GM18870 (cell line): Measurements from ENCODE around the gene RAVER1.
"Not testable (repeated sequence)": the region's sequence is repeated elsewhere in the genome, so short reads cannot be mapped to it uniquely, and the experiment has no call there.

ENCODE experiments used
- ATAC-seq: cut with Tn5 transposase; IDR thresholded peaks from one replicate; pipeline ENCODE4 v1.9.1; 2021; ENCODE audit warnings: moderate library complexity; ENCODE audit not compliant: unreplicated experiment

The RAVER1 gene

GRCh38 chr19:10291554-10292205 lies 41.6 kb downstream of the RAVER1 start:
- no peak for ATAC-seq

GRCh38 chr19:10290876-10291553 lies 42.3 kb downstream of the RAVER1 start:
- no peak for ATAC-seq

GRCh38 chr19:10290357-10290875 lies 42.9 kb downstream of the RAVER1 start:
- no peak for ATAC-seq

GRCh38 chr19:10289836-10290356 lies 43.4 kb downstream of the RAVER1 start, which contains the start of gene ICAM5:
Gene ICAM5 (plus strand): TSS chr19:10289952. CDS start chr19:10290044, 92 bp downstream.
- ATAC-seq = no peak

- ATAC-seq = no peak
Measured at GRCh38 chr19:10289167-10289835, 44.0 kb downstream of the RAVER1 start.

- ATAC-seq = no peak
Measured at GRCh38 chr19:10288662-10289166, 44.6 kb downstream of the RAVER1 start.

GRCh38 chr19:10286803-10287737 lies 46.3 kb downstream of the RAVER1 start, which contains the start of gene ICAM4:
Gene ICAM4 (plus strand): TSS chr19:10286955. CDS start chr19:10287013, 58 bp downstream.
- ATAC-seq = no peak

- ATAC-seq = no peak
Measured at GRCh38 chr19:10285393-10285792, 47.9 kb downstream of the RAVER1 start.

- ATAC-seq = no peak
Measured at GRCh38 chr19:10284960-10285278, 48.4 kb downstream of the RAVER1 start.

- no peak for ATAC-seq
Measured at GRCh38 chr19:10284065-10284959, 49.0 kb downstream of the RAVER1 start.

- ATAC-seq = no peak
Measured at GRCh38 chr19:10283301-10284064, 49.8 kb downstream of the RAVER1 start.

GRCh38 chr19:10282043-10282442 lies 51.3 kb downstream of the RAVER1 start:
- ATAC-seq = not testable (repeated sequence)

GRCh38 chr19:10279737-10280442 lies 53.4 kb downstream of the RAVER1 start:
- no peak for ATAC-seq

- no peak for ATAC-seq
Measured at GRCh38 chr19:10278935-10279334, 54.4 kb downstream of the RAVER1 start.

GRCh38 chr19:10277795-10278589 lies 55.3 kb downstream of the RAVER1 start:
- no peak for ATAC-seq

GRCh38 chr19:10274589-10274988 lies 58.7 kb downstream of the RAVER1 start:
- ATAC-seq = no peak

- no peak for ATAC-seq
Measured at GRCh38 chr19:10271543-10272086, 61.7 kb downstream of the RAVER1 start.
